Measurements from ENCODE around the gene TEX9. TPM values are rescaled to one million over a fixed set of nuclear protein-coding genes. Genes with fewer than 3 reads are reported as not detected.
"Not testable (repeated sequence)": the region's sequence is repeated elsewhere in the genome, so short reads cannot be mapped to it uniquely, and the experiment has no call there.

The TEX9 gene
- 2.7 TPM for polyA plus RNA-seq (2013, experiment 1 of 2)
- 3.1 TPM for polyA plus RNA-seq (2013, experiment 2 of 2)

GRCh38 chr15:56365075-56365711 is at the start of gene TEX9:
TEX9 (plus strand) TSS chr15:56365426; CDS start chr15:56365451, 25 bp downstream.
- peak within 1 kb of the TSS; percentile 93 for H3K9ac ChIP-seq (ENCODE audit: low read length)
- no peaks in the 10 kb centered on the region for H3K36me3 ChIP-seq (ENCODE audit: control insufficient read depth in 1 of 2, insufficient read depth in 2 of 2, low read depth in 1 of 2, low read length in 2 of 2)
- H4K8ac ChIP-seq (ENCODE audit: low read length), result no peak within 1 kb of the TSS
- peak within 1 kb of the TSS; percentile 70 for H3K27ac ChIP-seq (ENCODE audit: low read length, poor library complexity, severe bottlenecking)
- peak within 1 kb of the TSS; percentile 46 to 94 for H3K18ac ChIP-seq (ENCODE audit: low read depth in 1 of 2, low read length in 2 of 2)
- no peaks in the 10 kb centered on the region for H3K79me1 ChIP-seq (replicated peaks; ENCODE audit: low read length, poor library complexity, severe bottlenecking)
- H3K27me3 ChIP-seq (ENCODE audit: control insufficient read depth in 1 of 2, insufficient read depth in 1 of 2, low read length in 2 of 2), result no peaks in the 10 kb centered on the region
- peak within 1 kb of the TSS; percentile 91 for H3K4me2 ChIP-seq (ENCODE audit: low read length, poor library complexity, severe bottlenecking)
- H3K4ac ChIP-seq (ENCODE audit: low read depth in 1 of 2, low read length in 2 of 2), result peak within 1 kb of the TSS in 1 of 2 experiments; percentile 61
- H3K4me3 ChIP-seq (ENCODE audit: insufficient read depth in 1 of 2, low read depth in 1 of 2, low read length in 2 of 2), result peak within 1 kb of the TSS; percentile 85 to 89
- H2BK5ac ChIP-seq (ENCODE audit: low read depth, low read length, poor library complexity, severe bottlenecking), result no peak within 1 kb of the TSS
- H3K14ac ChIP-seq (ENCODE audit: low read length in 2 of 2), result no peak within 1 kb of the TSS
- no peak within 1 kb of the TSS for H4K91ac ChIP-seq (ENCODE audit: low read length)
- peak; percentile 84 for DNase-seq
- peak within 1 kb of the TSS; percentile 86 for H2AFZ ChIP-seq (ENCODE audit: low read depth, low read length)
- under 1% methylated on average over 41 of the region's 45 CpGs for WGBS
- H3K4me1 ChIP-seq (ENCODE audit: control insufficient read depth, insufficient read depth, low read depth, low read length), result peaks cover 2% of the 10 kb centered on the region
- no peak within 1 kb of the TSS for H3K23ac ChIP-seq (ENCODE audit: low read length in 2 of 2)
- no peak within 1 kb of the TSS for H2AK5ac ChIP-seq (ENCODE audit: low read length, severe bottlenecking)
- no peak within 1 kb of the TSS for H2BK12ac ChIP-seq (ENCODE audit: low read length in 2 of 2)
- no peak within 1 kb of the TSS for H2BK15ac ChIP-seq (ENCODE audit: low read depth, poor library complexity, severe bottlenecking)
- H3K9me3 ChIP-seq (ENCODE audit: control insufficient read depth, low read length), result peaks cover 3% of the 10 kb centered on the region
- no peak within 1 kb of the TSS for H2BK120ac ChIP-seq (ENCODE audit: low read depth, low read length)

GRCh38 chr15:56316561-56316960 is 48.7 kb upstream of the TEX9 start:
- not testable (repeated sequence) for H3K4me1 ChIP-seq (ENCODE audit: control insufficient read depth, insufficient read depth, low read depth, low read length); H2BK5ac ChIP-seq (ENCODE audit: low read depth, low read length, poor library complexity, severe bottlenecking); H2AFZ ChIP-seq (ENCODE audit: low read depth, low read length); H2AK5ac ChIP-seq (ENCODE audit: low read length, severe bottlenecking); H3K14ac ChIP-seq (ENCODE audit: low read length in 2 of 2); H3K4me2 ChIP-seq (ENCODE audit: low read length, poor library complexity, severe bottlenecking); DNase-seq; H3K27ac ChIP-seq (ENCODE audit: low read length, poor library complexity, severe bottlenecking); H3K4ac ChIP-seq (ENCODE audit: low read depth in 1 of 2, low read length in 2 of 2); H4K91ac ChIP-seq (ENCODE audit: low read length); H2BK12ac ChIP-seq (ENCODE audit: low read length in 2 of 2); H3K9ac ChIP-seq (ENCODE audit: low read length); H2BK15ac ChIP-seq (ENCODE audit: low read depth, poor library complexity, severe bottlenecking); H3K36me3 ChIP-seq (ENCODE audit: control insufficient read depth in 1 of 2, insufficient read depth in 2 of 2, low read depth in 1 of 2, low read length in 2 of 2); H3K27me3 ChIP-seq (ENCODE audit: control insufficient read depth in 1 of 2, insufficient read depth in 1 of 2, low read length in 2 of 2); H2BK120ac ChIP-seq (ENCODE audit: low read depth, low read length); H3K4me3 ChIP-seq (ENCODE audit: insufficient read depth in 1 of 2, low read depth in 1 of 2, low read length in 2 of 2); H3K18ac ChIP-seq (ENCODE audit: low read depth in 1 of 2, low read length in 2 of 2); H3K23ac ChIP-seq (ENCODE audit: low read length in 2 of 2); H4K8ac ChIP-seq (ENCODE audit: low read length); H3K79me1 ChIP-seq (replicated peaks; ENCODE audit: low read length, poor library complexity, severe bottlenecking)
- WGBS, result 80% methylated on average over 12 of the region's 18 CpGs
- H3K9me3 ChIP-seq (ENCODE audit: control insufficient read depth, low read length), result peaks cover 16% of the 10 kb centered on the region

GRCh38 chr15:56320316-56320715 is 44.9 kb upstream of the TEX9 start:
- Histone ChIP-seq H4K91ac (ENCODE audit: low read length) (no peak overlapping the region), H2AFZ (ENCODE audit: low read depth, low read length) (no peak overlapping the region), H3K14ac (ENCODE audit: low read length in 2 of 2) (no peak overlapping the region), H3K4ac (ENCODE audit: low read depth in 1 of 2, low read length in 2 of 2) (no peak overlapping the region), H3K4me3 (ENCODE audit: insufficient read depth in 1 of 2, low read depth in 1 of 2, low read length in 2 of 2) (no peak overlapping the region), H4K8ac (ENCODE audit: low read length) (no peak overlapping the region), H3K4me1 (ENCODE audit: control insufficient read depth, insufficient read depth, low read depth, low read length) (no peaks in the 10 kb centered on the region), H2AK5ac (ENCODE audit: low read length, severe bottlenecking) (no peak overlapping the region), H2BK5ac (ENCODE audit: low read depth, low read length, poor library complexity, severe bottlenecking) (no peak overlapping the region), H3K27ac (ENCODE audit: low read length, poor library complexity, severe bottlenecking) (no peak overlapping the region), H3K79me1 (replicated peaks; ENCODE audit: low read length, poor library complexity, severe bottlenecking) (no peaks in the 10 kb centered on the region), H3K18ac (ENCODE audit: low read depth in 1 of 2, low read length in 2 of 2) (no peak overlapping the region), H3K23ac (ENCODE audit: low read length in 2 of 2) (no peak overlapping the region), H3K27me3 (ENCODE audit: control insufficient read depth in 1 of 2, insufficient read depth in 1 of 2, low read length in 2 of 2) (no peaks in the 10 kb centered on the region), H2BK120ac (ENCODE audit: low read depth, low read length) (no peak overlapping the region), H3K36me3 (ENCODE audit: control insufficient read depth in 1 of 2, insufficient read depth in 2 of 2, low read depth in 1 of 2, low read length in 2 of 2) (no peaks in the 10 kb centered on the region), H3K9me3 (ENCODE audit: control insufficient read depth, low read length) (peaks cover 16% of the 10 kb centered on the region), H2BK12ac (ENCODE audit: low read length in 2 of 2) (no peak overlapping the region), H2BK15ac (ENCODE audit: low read depth, poor library complexity, severe bottlenecking) (no peak overlapping the region), H3K9ac (ENCODE audit: low read length) (no peak overlapping the region), H3K4me2 (ENCODE audit: low read length, poor library complexity, severe bottlenecking) (no peak overlapping the region)
- no peak for DNase-seq

GRCh38 chr15:56320861-56321260 is 44.4 kb upstream of the TEX9 start:
- no peak overlapping the region for H2AK5ac ChIP-seq (ENCODE audit: low read length, severe bottlenecking)
- no peak overlapping the region for H4K91ac ChIP-seq (ENCODE audit: low read length)
- no peaks in the 10 kb centered on the region for H3K4me1 ChIP-seq (ENCODE audit: control insufficient read depth, insufficient read depth, low read depth, low read length)
- 56% methylated on average over 2 of the region's 3 CpGs for WGBS
- no peaks in the 10 kb centered on the region for H3K36me3 ChIP-seq (ENCODE audit: control insufficient read depth in 1 of 2, insufficient read depth in 2 of 2, low read depth in 1 of 2, low read length in 2 of 2)
- H3K4me2 ChIP-seq (ENCODE audit: low read length, poor library complexity, severe bottlenecking), result no peak overlapping the region
- no peak overlapping the region for H3K23ac ChIP-seq (ENCODE audit: low read length in 2 of 2)
- H2BK5ac ChIP-seq (ENCODE audit: low read depth, low read length, poor library complexity, severe bottlenecking), result no peak overlapping the region
- DNase-seq, result no peak
- H3K4me3 ChIP-seq (ENCODE audit: insufficient read depth in 1 of 2, low read depth in 1 of 2, low read length in 2 of 2), result no peak overlapping the region
- H3K9me3 ChIP-seq (ENCODE audit: control insufficient read depth, low read length), result peaks cover 16% of the 10 kb centered on the region
- no peak overlapping the region for H3K14ac ChIP-seq (ENCODE audit: low read length in 2 of 2)
- H3K27me3 ChIP-seq (ENCODE audit: control insufficient read depth in 1 of 2, insufficient read depth in 1 of 2, low read length in 2 of 2), result no peaks in the 10 kb centered on the region
- H2BK15ac ChIP-seq (ENCODE audit: low read depth, poor library complexity, severe bottlenecking), result no peak overlapping the region
- H3K79me1 ChIP-seq (replicated peaks; ENCODE audit: low read length, poor library complexity, severe bottlenecking), result no peaks in the 10 kb centered on the region
- no peak overlapping the region for H3K9ac ChIP-seq (ENCODE audit: low read length)
- H2BK120ac ChIP-seq (ENCODE audit: low read depth, low read length), result no peak overlapping the region
- no peak overlapping the region for H3K27ac ChIP-seq (ENCODE audit: low read length, poor library complexity, severe bottlenecking)
- no peak overlapping the region for H2BK12ac ChIP-seq (ENCODE audit: low read length in 2 of 2)
- H3K4ac ChIP-seq (ENCODE audit: low read depth in 1 of 2, low read length in 2 of 2), result no peak overlapping the region
- H3K18ac ChIP-seq (ENCODE audit: low read depth in 1 of 2, low read length in 2 of 2), result no peak overlapping the region
- no peak overlapping the region for H2AFZ ChIP-seq (ENCODE audit: low read depth, low read length)
- H4K8ac ChIP-seq (ENCODE audit: low read length), result no peak overlapping the region
